Measurements from ENCODE around the gene TMTC2.

DNA sequence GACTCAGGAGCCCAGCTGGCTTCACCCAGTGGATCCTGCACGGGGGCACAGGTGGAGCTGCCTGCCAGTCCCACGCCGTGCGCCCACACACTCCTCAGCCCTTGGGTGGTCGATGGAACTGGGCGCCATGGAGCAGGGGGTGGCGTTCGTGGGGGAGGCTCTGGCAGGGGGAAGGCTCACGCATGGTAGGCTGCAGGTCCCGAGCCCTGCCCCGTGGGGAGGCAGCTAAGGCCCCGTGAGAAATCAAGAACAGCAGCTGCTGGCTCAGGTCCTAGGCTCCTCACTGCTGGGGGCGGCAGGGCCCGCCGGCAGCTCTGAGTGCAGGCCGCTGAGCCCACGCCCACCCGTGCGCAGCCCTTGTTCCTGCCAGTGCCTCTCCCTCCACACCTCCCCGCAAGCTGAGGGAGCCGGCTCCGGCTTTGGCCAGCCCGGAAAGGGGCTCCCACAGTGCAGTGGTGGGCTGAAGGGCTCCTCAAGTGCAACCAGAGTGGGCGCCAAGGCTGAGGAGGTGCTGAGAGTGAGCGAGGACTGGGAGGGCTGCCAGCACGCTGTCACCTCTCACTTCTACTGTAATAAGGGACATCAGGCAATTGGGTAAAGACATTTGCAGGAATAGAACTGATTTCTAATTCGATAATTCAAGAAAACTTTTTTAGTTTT is 115.4 kb downstream of the TMTC2 start:
- TF ChIP-seq POLR2AphosphoS5 (IDR thresholded peaks at IDR 0.05; ENCODE audit: borderline replicate concordance, low read depth, low read length) = no peak
- no peak for TF ChIP-seq EZH2 (IDR thresholded peaks at IDR 0.05)

Measured in SK-N-MC (cell line).